ENCODE data around the gene DUS3L.
"Not testable (repeated sequence)": the region's sequence is repeated elsewhere in the genome, so short reads cannot be mapped to it uniquely, and the experiment has no call there.

DUS3L gene

DNA sequence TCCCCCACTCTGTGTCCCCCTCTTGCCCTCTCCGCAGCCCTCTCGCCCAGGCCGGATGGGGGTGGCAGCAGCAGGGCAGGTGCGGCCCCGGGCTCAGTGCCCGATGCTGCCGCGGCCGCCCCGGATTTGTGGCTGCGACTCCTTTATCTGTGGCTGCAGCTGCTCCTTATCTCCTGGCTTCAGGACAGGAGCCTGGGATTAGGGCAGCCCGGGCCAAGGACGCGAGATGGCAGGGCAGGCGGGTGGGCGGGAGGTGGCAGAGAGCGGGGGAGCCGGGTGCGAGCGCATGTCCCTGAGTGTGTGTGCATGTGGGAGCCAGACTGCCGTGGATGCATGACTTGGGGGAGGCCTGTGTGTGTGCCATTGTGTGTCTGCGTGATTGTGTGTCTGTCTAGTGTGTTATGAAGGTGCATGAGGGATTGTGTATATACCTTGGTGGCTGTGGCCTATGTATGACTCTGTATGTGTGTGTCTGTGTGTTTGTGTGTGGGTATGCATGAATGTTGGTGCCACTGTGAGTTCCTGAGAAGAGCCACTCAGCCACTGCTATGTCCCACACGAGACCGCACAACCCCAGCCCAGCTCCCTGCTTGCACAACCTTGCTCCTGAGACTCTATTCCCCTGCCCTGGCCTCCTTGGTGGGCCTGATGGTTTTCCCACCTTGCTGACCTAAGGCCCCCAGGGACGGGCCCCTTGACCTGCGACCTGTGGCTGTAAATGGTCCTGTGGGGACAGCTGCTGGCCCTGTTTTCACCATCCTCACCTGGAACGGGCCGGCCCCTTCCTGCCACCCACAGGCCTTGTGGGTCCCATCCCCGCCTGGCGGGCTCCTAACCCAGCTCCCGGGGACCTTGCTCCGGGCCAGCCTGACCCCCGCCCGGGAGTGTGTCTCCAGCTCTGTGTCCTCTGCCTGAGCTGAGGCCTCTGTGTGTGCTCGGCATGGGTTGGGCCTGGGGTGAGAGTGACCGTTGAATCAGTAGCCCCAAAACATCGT, 8.6 kb upstream of the DUS3L start:
- no peak for FAIRE-seq

DNA sequence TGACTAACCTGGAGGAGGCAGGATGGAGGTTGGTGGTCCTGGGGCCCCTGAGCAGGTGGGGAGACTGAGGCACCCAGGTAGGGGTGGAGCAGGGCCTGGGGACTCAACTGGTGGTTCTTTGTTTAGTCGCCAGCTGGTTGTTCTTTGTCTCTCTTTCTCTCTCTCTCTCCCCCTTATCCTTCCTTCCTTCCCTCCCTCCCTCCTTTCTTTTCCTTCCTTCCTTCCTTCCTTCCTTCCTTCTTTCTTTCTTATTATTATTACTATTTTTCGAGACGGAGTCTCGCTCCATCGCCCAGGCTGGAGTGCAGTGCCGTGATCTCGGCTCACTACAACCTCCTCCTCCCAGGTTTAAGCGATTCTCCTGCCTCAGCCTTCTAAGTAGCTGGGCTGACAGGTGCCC, 7.3 kb upstream of the DUS3L start:
- FAIRE-seq = no peak

DNA sequence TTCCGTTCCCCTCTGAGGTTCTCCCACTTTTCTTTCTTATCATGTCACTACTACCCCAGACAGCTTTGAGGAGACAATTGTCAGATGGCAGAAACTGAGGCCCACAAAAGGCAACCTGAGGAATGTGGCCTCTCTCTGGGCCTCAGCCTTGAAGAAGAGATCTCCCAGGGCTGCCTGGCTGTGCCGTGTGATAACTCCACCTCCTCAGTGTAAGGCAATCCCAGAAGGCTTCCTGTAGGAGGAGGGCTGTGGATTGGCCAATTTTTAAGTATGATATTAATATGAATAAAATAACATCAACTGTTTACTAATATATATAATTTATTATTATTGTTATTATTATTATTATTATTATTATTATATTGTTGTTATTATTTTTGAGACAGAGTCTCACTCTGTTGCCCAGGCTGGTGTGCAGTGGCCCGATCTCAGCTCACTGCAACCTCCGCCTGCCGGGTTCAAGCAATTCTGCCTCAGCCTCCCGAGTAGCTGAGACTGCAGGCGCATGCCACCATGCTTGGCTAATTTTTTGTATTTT, 4.5 kb upstream of the DUS3L start:
- no peak for FAIRE-seq

DNA sequence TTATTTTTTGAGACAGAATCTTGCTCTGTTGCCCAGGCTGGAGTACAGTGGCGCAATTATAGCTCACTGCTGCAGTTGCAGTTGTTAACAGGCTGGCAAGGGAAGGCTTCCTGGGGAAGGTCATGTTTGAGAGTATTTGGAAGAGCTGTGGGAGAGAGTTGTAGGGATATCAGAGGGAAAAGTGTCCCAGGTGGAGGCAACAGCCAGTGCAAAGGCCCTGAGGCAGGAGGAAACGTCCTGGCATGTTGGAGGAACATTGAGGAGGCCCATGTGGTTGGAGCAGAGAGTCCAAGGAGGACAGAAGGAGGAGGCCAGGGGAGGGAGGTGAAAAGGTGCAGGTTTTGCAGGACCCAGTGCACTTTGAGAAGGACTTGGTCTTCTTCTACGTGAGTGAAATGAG, 2.2 kb upstream of the DUS3L start:
- FAIRE-seq = no peak

DNA sequence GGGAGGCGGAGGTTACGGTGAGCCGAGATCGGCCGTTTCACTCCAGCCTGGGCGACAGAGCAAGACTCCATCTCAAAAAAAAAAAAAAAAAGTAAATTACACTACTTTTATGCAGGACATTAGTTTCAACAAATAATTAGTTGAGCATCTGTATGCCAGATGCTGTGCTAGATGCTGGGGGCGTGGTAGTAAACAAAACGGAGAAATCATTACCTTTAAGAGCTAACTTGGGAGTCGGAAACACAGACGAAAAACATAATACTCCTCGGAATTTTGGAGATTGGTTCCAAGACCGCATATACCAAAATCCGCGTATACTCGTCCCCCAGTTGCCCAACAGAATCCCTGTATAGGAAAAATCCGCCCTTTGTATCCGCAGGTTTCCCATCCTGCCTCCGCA, 1.3 kb upstream of the DUS3L start:
- FAIRE-seq = no peak

DNA sequence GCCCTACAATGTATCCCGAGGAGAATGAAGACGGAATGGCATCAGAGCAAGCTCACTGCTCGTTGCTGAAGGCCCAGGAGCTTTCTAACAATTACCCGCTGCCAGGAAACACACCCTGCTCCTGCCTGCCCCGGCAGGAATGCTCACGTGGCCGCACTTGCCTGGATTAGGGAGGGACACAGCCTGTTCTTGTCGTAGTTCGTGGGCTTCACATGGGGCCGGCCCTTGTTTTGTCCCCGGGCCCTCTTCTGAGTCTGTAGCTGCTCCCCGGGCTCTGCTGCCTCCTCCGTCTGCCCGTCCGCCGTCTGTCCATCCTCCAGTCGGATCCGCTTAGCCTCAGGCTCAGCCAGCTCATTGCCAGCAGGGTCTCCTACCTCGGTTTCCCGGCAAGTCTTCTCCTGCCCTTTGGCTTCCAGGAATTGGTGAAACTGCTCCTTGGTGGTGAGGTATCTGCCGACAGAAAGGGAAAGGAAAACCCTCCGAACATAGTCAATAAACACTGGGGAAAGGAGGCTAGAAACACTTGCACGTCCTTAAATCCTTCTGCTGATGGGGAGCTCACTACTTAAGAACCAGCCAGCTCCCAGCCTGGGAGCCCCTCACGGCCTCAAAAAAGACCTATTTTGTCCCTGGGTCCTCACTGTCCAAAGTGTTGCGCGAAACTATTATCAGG, 941 bp downstream of the DUS3L start:
- no peak for FAIRE-seq

DNA sequence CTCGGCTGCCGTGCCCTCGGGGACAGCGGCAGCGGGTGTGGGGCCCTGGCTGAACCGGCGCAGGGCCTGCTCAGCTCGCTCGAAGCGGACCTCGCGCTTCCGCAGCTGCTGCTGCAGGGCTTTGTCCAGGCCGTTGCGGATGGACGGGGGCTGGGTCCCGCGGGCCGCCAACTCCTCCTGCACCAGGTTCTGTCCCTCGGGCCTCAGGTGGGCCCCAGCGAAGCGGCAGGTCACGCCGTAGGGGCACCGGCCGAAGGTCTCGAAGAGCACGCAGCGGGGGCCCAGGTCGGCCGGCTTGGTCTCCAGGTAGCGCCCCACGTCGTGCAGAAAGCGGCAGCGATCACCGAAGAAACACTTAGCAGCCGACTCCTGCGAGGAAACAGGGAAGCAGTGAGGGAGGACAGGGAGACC, 1.6 kb downstream of the DUS3L start:
- FAIRE-seq = no peak

DNA sequence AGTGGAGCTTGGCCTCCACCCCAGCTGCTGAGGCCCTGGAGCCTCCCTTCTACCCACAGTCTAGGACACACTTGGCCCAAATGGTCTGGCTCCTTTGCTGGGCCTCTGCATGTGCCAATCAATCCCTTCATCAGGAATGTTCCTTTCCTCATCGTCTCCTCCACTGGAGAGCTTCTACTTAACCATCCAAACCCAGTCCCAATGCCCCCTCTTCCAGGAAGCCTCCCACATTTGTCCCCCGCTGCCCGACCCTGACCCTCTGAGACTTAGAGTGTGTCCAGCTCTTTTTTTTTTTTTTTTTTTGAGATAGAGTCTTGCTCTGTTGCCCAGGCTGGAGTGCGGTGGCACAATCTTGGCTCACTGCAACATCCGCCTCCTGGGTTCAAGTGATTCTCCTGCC, 2.5 kb downstream of the DUS3L start:
- no peak for FAIRE-seq

DNA sequence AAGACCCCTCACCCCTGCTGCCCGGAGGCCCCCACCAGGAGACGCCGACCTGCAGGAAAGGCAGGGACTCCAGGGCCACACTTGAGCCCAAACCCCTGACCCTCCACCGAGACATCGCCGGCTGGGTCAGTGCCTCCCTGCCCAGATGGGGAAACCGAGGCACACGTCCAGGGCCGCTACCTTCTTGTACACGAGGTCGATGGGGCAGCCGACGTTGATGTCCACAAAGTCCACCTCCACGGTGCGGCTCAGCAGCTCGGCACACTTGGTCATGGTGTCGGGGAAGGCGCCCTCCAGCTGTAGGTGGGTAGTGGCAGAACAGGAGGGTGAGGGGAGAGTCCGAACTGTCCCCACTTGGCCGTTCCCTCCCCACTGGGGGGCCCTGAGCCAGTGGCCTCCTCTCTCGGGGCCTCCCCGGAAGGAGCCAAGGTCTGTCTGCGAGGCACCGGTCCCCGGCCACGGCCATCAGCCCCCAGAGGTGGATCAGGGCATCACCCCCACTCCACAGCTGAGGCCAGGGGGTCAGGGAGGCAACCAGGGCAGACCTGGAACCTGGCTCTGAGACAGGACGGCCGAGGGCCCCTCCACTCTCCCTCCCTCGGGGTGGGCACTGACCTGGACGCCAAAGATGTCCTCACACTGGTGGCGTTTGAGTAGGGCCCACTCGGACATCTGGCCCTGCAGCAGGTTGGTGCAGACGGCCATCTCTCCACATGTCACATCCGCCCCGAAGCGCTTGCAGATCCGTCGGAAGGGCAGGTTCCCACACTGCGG, 3.4 kb downstream of the DUS3L start:
- FAIRE-seq = no peak

DNA sequence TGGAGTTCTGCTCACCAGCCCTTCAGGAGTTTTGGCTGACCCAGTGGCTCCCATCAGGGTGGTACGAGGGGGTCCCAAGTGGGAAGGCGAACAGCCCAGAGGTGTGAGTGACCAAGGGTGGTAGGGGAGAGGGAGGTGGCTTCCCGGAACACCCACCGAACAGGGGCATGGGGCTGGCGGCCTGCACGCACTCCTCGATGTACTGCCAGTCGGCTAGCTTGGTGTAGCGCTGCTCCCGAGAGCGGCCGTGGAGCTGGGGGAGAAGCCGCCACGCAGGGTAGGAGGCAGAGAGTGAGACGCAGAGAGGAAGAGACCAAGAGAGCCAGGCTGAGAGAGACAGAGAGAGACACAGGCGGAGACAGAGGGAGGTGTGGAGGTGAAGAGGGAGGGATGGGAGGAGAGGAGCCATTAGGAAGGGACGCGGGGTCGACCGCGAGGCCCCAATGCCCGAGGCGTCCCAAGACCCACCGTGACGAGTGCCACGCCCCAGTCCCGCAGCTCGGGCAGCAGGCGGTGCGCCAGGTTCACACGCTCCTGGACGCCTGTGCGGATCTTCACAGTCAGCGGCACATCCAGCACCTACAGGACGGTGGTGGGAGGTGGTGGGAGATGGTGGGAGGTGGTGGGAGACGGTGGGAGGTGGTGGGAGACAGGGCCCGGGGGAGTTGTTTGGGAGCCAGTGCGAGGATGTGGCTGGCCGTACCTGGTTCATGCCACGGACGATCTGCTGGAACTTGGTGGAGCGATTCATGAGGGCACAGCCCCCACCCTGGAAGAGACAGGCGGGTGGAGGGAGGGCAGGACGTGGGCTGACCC, 4.2 kb downstream of the DUS3L start:
- FAIRE-seq = no peak

DNA sequence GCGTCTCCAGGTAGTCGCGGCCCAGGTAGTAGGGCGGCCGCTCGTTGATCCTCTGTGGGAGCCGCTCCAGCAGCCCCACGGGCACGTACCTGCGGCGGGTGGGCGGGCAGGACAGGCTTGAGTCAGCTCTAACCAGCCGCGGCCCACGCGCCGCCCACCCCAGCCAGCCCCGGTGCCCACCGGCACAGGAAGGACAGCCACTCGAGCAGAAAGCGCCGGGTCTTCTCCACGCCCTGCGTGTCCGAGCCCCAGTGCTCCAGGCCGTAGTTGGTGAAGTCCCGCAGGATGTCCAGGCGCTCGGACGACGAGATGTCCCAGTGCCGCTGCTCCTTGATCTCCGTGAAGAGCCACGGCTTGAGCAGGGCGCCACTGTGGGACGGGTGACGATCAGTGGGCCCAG, 5.5 kb downstream of the DUS3L start:
- FAIRE-seq = no peak

DNA sequence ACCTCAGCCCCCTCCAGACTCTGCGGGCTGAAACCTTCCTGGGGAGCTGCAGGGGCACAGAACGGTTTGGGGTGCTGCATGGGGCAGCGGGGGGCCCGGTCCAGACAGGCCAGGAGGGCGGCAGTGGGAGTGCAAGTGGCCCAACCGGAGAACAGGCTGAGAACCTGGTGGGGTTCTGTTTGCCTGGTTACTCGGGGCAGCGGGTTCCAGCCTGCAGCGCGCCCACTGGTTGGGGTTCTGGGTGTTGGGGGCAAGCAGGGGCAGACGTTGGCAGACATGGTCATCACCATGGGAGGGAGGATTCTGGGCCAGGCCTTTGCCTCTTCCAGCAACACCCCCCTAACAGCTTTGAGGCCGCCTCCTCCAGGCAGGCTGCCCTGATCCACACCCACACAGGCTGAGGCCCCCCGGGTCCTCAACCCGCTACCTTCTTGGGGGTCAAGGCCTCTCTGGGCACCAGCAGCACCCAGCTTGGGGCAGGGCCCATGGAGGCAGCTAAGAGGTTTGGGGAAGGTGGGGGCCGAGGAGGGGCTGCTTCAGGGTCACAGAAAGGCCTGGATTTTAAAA, 6.3 kb downstream of the DUS3L start, which contains the start of gene PRR22:
Gene PRR22 (minus strand): TSS at position 166 of the 567 bp plus-strand sequence. CDS start 86 bp downstream, at position 80.
- no peak for FAIRE-seq

DNA sequence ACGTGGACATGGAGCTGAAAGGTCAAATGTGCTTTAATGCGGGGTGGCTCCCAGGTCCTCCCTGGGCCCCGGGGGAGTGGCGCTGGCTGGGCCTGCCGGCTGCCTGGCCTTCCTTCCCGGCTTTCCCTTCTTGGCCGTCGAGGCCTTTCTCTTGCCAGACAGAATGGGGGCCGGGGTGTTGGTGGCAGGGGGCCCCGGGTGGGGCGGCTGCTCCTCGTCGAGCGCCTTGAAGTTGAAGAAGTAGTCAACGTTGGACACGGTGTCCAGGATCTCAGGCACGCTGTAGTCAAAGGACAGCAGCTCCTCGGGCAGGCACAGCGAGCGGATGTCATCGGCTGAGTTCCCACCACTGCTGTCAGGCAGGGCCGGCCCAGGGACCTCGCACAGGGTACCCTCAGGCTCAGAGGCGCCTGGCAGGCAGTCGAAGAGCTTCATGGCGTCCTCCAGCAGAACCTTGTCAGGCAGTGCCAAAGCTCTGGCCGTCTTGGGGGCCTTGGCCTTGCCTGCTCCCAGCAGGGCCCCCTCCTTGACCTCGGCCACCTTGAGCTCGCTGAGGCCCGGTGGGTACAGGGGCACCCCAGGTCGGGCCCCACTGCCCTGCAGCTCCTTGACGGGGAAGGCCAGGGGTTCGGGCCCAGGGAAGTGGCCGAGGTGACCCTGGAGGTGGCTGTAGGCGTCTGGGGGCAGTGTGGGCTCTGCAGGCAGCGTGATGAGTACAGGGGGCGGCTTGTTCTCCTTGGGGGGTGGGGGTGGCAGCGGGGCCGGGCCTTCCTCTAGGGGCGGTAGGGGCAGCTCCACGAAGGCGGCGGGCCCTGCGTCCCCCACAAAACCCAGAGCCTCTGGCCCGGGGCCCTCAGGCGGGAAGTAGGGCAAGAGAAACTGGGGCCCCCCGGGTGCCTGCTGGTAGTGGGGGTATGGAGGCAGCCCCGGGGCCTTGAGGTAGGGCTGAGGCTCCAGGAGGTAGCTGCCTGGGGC, 7.7 kb downstream of the DUS3L start:
- no peak for FAIRE-seq

DNA sequence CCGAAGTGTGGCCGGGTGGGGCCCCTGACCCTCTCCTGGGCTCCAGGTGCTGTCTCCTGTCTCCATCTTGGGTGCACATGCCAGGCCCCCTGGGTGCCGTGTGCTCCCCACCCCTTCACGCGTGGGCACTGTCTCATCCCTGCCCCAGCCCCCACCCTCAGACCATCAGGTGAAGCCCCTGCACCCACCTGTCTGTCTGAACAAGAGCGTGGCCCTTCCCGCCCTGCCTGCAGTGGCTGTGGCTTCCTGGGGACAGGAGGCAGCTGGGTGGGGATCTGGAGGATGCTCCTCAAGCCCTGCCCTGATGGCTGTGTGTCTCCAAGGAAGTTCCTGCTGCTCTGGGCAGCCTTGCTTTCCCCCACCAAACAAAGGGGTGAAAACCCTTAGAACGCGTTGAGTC, 8.6 kb downstream of the DUS3L start:
- no peak for FAIRE-seq

DNA sequence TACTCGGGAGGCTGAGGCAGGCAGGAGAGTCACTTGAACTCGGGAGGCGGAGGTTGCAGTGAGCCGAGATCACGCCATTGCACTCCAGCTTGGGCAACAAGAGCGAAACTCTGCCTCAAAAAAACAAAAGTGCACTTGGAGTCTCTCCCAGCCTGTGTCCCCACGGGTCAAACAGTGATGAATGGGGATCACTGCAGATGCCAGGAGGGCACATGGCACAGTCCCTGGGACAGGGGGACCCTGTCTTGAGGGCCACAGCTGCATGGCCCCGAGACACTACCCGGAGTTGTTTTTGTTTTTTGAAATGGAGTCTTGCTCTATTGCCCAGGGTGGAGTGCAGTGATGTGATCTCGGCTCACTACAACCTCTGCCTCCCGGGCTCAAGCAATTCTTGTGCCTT, 10.0 kb downstream of the DUS3L start:
- FAIRE-seq = not testable (repeated sequence)

DNA sequence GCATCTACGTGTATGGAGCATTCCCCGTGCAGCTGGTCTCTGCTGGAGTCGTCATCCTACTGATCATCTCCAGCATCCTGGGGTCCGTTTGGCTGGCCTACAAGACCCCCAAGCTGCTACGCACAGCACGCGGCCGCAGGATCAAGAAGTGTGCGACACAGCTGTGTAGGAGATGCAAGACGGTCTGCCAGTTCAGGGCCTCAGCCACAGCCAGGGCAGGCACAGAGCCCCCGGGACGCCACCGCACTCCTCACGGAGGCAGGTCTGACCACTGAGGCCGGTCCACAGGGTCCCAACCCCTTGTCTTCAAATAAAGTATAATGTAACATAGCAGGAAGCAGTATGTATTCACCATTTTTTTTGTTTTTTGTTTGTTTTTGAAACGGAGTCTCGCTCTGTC, 12.6 kb downstream of the DUS3L start:
- no peak for FAIRE-seq

DNA sequence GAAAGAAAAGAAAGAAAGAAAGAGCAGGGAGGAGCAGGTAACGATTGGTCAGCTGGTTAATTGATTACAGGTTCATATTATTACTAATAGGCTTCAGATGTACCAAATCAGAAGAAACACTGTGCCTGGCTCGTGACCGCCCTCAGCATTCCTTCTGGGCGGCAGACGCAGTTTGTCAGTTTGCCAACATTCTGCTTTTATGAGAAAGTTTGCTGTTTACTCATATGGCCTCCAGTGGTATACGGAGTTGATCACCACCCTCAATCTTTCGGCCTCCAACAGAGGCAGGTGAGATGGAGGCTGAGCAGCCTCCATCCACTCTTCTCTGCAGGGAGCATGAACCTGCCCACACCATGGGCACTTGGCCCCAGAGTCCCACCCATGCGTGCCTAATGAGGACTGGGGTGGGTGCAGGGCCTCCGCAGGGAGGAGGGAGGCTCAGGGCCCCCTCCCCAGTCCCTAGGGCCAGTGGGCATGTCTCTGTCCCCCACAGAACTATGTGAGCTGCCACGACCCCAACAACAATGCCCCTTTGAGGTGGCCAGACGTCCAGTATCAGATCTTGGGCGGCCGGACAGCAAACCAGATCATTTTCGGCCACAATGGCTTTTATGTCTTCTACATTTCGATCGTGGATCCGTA, 15.2 kb downstream of the DUS3L start:
- FAIRE-seq = no peak

DNA sequence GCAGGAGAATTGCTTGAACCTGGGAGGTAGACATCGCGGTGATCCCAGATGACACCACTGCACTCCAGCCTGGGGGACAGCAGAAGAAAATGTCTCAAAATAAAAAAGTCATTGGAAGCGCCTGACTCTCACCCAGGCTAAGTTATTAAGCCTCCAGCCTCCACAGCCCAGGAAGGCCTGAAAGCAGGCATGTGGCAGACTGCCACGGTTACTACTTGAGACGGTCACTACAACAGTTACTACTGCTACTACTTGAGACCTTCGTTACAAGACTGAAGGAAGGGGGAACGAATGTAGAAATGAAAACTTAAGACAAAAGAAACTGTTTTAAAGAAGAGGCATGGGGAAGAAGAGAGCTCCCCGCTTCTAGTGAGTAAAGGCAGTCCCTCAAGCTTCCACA, 16.0 kb downstream of the DUS3L start:
- no peak for FAIRE-seq

DNA sequence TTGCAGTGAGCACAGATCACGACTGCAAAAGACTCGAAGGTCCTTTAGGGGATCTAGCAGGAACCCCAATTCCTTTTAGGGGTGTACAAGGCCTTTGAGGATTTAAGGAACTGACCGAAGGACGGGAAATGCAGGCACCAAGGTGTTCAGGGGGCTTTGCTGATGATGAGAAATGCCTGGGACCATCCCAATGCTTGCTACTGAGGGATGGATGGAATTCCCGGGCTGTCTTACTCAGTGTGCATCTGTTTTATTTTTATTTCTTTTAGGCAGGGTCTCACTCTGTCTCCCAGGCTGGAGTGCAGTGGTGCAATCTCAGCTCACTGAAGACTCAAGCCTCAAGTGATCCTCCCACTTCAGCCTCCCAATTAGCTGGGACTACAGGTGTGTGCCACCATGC, 17.7 kb downstream of the DUS3L start:
- no peak for FAIRE-seq

DNA sequence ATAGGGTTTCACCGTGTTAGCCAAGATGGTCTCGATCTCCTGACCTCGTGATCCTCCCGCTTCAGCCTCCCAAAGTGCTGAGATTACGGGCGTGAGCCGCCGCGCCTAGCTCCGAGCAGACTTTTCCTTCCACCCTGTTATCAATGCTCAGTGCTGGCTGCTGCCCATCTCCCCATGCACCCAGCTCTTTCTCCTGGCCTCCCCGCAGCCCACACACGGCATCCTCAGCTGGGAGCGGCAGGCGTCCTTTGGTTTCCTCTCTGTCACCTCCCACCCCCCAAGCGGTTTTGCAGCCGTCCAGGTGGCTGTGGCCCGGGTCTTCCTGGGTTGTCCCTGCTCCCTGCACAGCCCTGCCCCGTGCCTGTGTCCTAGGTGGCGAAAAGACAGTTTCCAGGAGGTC, 18.5 kb downstream of the DUS3L start:
- FAIRE-seq = no peak

All from islet of Langerhans (tissue), 1 donor.